ENCODE measurements around the gene MTARC2.

The MTARC2 gene

DNA sequence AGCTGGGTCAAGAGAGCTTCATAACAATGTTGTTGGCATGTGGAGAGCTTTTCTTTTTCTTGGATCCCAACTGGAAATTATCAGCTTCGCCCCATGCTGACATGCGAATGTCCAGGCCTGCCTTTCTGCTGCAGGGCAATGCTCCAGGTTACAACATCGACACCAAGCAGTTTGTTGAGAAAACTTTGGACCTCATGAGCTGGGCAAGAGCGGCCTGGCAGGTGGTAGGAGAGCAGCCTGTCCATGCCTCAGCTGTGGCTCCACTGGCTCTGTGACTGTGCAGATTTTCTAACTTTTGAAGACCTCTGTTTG is 80.0 kb downstream of the MTARC2 start:
- DNase-seq (no peak), ATAC-seq (no peak)

DNA sequence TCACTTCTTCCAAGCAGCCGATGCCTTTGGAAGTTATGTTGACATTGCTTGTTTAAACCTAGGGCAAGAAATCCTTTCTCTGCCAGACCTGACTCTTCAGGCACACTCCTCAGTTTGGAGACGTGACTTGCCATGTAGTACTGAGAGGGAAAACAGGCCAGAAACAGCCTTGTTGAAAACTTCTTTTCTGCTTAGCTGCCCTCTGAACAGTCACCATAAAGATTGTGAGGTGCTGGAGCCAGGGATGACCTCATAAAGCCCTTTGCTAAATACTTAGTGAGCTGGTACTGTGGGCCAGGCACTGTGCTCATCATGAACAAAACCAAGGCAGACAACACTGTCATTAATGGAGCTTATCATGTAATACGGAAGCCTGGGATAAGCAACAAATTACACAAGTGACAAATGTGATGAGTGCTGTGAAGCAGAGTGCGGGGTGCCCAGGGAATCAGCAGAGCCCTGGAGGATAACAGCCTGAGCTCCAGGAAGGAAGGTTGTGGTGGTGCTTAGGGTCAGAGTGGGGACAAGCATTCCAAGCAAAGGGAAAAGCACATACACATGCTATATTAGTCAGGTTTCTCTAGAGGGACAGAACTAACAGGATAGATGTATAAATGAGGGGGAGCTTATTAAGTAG is 80.9 kb downstream of the MTARC2 start:
- ATAC-seq: no peak
- DNase-seq: no peak

DNA sequence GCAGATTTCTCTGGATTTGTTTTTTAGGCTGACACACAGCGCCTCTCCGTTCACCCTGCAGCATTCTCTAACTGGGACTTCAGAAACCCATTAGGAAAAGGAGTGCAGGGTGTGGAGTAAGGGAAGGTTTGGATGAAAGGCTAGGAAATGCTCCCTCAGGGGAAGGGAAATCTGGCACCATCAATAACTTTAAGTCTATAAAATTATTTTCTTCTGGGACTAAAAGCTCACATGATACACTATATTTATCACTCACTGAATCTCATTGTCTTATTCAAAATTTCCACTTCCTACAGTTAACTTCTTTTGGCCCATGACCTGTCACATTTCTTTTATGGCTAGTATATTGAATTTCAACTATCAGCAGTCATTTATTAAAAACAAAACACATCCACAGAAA is 85.3 kb downstream of the MTARC2 start:
- DNase-seq: no peak

More for the DNA sequence above, 85.3 kb downstream of the MTARC2 start:
- ATAC-seq: no peak

Data from stimulated activated naive CD8-positive, alpha-beta T cell treated with anti-CD3 and anti-CD28 coated beads, Interleukin-15, Interleukin-2, amounts not matched to agents 100 U/mL and 50 U/mL, for 24 hours (primary cell).